Germinal center (tissue), 1 donor: ENCODE results near the gene TRIM41.
A peak's percentile ranks its signal among the peaks of the same experiment; 100 is the strongest.
"Not testable (repeated sequence)": the region's sequence is repeated elsewhere in the genome, so short reads cannot be mapped to it uniquely, and the experiment has no call there.

ENCODE experiments used
- DNase-seq: peaks from one replicate; pipeline ENCODE4 v3.0.0; 2012; ENCODE audit warnings: mixed read lengths, low spot score

The TRIM41 gene

DNA sequence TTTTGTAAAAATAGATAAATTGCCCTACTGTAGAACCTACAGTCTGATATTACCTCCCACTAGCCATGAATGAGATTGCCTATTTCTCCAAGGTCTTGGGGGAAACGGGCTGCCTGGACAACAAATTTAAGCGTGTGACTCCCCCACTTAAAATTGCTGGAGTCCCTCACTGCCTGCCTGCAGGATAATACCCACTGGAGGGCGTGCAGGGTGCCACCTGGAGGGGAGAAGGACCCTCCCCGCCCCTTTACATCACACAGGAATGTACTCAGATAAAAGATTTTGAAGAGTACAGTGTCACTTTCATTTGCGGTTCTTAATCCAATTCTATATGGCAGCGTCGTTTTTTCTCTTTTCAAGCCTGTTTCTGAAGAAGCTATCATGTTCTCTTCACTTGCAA is 11.9 kb upstream of the TRIM41 start:
- DNase-seq = no peak

DNA sequence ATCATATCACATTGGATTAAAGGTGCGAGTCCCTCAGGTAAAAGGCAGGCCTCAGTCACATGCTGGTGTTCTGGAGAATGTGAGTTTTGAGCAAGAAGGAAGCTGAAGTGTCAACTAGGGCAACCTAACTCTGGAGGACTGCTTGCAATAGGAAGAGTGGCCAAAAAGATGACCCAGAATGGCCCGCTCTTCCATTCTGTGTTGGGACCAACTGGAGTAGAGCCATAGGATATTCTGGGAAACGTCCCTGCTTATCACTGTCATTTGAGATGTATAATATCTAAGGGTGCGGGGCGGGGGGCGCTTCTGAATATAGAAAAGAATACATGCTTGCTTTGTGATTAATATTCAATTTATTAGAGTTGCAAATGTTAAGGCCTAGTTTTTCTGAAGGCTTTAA is 11.0 kb upstream of the TRIM41 start:
- no peak for DNase-seq

DNA sequence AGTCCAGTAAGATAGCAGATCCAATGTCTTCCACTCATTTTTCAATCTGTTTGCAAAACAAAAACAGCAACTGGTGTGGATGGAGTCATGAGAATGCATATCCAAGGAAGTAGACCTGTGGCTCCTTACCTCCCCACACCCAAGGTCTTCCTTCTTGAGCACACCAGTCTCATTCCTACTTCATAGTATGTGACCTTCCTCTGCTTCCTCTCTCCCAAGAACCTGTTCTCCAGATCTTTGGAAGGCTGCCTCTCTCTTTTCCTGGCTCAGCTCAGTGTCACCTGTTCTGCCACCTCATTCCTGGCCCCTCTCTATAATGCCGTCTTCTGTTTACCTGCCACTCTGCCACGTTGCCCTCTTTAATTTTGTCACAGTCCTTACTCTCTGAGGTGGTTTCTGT is 10.1 kb upstream of the TRIM41 start:
- DNase-seq = no peak

DNA sequence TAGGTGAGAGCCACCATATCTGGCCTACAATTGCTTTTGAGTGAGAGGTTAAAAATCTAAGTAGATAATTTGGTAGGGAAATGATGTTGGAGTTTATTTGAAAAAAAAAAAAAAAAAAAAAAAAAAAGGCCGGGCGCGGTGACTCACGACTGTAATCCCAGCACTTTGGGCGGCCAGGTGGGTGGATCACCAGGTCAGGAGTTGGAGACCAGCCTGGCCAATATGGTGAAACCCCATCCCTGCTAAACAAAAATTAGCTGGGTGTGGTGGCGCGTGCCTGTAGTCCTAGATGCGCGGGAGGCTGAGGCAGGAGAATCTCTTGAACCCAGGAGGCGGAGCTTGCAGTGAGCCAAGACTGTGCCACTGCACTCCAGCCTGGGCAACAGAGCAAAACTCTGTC is 8.8 kb upstream of the TRIM41 start:
- DNase-seq = not testable (repeated sequence)

DNA sequence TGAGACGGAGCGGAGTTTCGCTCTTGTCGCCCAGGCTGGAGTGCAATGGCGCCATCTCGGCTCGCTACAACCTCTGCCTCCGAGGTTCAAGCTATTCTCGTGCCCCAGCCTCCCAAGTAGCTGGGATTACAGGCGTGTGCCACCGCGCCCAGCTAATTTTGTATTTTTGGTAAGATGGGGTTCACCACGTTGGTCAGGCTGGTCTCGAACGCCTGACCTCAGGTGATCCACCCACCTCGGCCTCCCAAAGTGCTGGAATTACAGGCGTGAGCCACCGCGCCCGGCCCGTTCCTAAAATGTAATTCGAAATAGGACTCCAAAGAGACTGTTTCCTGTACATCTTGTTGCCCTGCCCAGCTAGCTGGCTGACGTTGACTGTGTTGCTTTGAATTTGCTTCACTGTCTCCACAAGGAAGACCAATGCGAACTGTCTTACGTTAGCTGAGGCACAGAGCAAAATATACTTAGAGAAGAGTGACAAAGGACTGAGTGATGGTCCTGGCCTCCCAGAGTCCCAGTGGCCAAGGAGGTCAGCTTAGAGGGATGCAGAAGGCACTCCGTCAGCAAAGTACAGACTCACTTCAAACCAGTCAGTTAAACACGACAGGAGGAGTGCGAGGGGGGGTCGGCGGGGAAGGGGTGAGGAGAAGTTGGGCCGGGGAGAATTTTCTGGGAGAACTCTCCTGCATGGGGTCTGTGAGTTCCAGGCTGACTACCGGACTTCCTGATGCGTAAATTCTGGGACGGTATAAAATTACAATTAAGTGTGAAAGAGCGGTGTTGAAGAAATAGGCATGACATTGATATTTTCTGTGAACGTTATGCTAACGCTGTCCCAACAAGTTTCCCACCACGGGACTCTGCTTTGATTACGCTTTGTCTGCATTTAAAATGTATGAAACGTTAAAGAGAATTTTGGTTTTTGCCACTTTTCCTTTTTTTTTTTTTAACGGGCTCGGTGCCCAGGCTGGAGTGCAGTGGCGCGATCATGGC is 6.8 kb upstream of the TRIM41 start:
- no peak for DNase-seq

DNA sequence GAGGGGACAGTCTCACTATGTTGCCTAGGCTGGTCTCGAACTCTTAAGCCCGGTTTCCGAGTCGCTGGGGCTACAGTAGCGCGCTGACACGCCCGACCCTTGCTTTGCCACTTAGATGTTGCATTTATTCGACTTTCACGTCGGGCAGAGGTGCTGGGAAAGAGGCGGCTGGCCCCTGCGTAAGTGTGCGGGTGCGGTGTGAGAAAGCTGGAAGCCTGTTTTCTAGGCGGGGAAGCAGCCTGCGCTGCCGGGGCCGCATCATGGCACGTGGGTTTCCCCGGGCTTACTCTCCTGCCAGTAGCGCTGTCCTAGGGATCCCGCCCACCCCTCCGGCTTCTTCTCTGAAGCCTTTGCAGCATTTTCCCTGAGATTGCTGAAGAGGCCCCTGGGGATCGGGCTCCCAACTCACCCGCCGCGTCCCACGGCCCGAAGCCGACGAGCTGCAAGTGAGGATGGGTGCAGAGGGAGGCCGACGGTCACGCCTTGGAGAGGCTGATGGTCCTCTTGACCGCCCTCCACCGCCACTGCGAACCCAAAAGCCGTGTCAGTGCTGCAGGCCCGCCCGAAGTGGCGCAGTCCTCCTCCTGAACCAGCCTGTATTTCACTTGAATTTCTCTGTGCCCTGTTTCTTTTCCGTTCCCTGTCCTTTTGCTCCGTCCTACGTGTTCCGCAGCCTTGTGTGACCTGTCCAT is 5.8 kb upstream of the TRIM41 start:
- peak; percentile 47 for DNase-seq

DNA sequence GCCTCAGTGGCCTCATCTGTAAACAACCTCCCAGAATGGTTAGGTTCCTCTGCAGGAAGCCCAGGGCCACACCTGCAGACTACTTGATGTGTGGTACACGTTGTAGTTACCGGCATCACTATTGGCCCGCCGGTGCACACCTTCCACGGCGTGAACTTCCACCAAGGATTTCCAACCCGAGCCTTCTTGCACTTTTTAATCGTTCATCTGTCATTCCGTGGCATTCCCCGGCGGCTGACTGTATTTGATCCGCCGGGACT is 5.3 kb upstream of the TRIM41 start:
- DNase-seq = no peak

DNA sequence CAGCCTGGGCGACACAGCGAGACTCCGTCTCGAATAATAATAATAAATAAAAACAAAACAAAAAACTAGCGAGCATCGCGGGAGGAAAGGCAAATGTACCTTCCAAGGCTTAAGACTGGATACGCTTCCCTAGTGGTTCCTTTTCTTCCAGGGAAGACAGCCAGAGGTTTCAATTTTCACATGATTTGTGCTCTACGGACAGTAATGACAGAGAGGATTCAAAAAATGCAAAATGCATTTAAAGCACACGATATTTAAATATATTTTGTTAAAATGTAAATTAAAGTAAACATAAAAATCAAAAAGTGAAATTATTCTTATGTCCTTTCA is 4.3 kb upstream of the TRIM41 start:
- DNase-seq = no peak

DNA sequence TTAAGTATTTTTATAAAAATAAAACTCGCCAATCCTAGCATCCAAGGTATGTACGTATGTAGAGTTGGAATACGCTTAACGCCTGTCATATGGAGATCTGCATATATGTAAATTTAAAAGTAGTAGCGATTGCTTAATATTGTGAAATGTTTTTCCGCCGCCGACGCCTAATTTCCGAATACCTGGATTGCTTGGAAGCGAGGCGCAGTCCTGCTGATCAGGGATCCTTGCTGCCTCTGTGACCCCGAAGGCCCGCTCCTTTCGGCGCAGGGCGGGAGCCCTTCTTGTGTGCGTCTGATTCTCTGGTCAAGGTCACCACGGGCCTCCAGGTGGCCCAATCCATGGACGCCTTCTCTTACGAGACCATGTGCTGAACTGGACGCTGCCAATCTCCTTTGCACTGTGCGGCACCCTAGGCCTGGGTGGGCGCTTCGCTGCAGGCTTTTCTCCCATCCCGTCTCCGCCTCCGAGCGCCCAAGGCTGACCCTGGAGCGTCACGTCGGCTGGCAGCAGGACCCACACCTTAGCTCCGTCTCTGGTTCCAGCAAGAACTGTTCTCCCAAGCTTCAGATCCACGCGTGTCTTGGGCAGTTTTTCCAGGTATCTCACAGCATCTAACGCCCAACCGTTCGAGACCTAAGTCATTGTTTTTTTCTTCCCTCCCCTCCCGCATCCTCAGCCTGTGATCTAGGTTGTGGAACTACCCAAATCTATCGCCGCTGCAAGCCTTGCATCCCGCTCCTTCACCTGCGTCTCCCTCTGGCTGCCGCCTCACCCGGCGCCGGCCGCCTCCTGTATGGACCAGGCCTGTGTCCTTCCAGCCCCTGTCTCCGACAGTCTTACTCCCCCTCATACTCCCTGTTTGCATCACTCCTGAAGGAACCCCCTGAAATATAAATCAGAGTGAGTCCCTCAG is 3.6 kb upstream of the TRIM41 start:
- DNase-seq = no peak

DNA sequence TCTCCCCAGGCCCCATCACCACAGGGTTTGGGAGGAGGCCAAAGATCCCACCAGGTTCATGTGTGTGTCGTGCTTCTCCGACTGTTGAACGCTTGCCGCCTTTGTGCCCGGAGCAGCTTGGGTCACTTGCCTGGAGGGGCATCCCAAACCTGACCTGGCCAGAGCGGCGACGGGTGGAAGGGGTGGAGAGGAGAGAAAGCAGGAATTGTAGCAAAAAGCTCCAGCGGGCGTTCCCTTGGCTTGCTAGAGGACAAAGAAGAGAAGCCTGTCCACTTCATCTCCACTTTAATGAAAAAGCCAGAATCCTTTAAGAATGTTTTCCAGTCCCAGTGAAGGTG is 2.9 kb upstream of the TRIM41 start:
- DNase-seq = no peak

DNA sequence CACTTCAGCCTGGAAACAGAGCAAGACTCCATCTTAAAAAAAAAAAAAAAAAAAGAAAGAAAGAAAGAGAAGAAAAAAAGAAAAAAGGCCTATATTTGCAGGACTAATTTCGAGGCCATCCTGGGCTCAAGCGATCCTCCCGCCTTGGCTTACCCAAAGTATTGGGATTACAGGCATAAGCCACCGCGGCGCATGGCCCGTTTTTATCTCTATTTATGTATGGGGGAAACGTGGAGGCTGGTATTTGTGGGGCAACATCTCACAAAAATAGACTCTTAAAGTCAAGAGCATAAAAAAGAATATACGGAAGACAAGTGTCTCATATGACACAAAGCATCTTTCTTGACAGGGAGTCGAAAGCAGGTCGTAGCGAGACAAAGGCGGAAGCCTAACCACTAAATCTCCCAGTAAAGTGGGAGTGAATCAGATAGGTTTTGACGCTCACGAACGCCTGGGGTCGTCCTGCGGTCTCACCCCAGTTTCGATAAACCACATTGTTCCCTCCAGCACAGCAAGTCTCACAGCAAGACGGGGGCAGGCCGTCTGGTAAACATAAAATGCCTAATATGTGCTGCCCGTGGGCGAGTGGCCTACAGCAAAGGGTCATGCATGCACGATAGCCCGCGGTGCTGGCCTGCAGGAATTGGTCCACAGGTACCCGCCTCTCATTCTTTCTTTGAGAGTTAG is 1.8 kb upstream of the TRIM41 start:
- no peak for DNase-seq

DNA sequence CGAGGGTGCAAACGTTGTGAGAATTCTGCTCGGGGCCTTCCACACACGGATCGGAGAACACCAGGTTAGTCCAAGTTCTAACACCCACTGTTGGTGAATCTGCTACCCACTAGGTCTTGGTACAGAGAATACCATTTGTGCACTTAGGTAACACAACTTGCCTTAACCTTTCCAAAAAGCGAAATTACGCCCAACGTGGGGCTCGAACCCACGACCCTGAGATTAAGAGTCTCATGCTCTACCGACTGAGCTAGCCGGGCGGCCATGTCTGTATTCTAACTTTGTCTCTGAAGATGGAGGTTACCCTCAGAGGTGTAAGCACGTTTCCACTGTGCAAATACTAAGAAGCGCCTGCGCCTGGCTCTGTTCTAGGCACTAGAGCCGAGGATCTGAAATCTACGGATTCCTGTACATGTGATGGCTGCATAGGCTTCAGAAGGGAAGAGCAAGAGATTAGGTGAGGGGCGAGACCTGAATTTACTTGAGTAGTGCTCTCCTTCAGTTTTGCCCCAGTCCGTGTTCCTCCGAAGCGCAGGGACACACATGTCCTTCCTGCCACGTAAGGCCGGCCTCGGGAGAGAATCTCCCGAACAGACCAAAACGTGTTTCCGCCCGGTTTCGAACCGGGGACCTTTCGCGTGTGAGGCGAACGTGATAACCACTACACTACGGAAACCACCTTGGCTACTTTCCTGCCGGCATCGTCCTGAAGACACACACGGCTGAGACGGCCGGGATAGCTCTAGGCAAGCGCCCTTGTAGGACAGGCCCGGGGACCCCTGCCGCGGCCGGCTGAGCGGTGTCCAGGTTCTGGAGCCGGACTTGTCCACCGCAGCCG is 1.1 kb upstream of the TRIM41 start:
- DNase-seq = peak; percentile 62

DNA sequence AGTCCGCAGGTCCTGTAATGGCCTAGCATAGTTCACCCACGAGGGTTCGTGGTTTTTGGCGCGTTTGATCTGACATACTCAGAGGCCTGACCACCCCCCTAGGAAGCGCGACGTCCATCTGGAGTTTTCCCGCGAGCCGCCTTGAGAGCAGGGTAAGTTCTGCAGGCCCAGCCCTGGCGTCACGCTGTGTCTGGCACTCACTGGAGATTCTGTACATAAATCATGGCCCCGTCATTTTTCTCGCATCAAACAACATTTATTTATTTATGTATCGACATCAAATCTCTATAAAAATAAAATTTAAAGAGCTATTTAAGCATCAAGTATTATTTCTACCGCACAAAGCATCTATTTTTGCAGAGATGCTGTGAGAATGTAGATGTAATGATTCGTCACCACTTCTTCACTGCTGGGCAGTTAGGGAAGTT is 437 bp upstream of the TRIM41 start:
- DNase-seq = no peak

DNA sequence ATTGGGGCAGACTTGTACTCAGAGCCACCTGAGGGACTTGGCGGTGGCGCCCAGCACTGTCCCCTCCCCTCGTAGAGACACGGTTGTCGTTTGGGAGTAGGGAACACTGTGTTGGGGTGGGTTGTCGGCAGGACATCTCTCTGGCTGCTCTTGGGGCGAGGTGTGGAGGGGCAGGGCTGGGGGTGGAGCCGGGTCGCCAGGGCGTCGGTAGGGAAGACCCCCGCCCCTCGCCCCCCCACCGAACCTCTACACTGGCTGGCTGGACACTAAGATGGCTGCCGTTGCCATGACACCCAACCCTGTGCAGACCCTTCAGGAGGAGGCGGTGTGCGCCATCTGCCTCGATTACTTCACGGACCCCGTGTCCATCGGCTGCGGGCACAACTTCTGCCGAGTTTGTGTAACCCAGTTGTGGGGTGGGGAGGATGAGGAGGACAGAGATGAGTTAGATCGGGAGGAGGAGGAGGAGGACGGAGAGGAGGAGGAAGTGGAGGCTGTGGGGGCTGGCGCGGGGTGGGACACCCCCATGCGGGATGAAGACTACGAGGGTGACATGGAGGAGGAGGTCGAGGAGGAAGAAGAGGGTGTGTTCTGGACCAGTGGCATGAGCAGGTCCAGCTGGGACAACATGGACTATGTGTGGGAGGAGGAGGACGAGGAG is 778 bp downstream of the TRIM41 start:
- no peak for DNase-seq

DNA sequence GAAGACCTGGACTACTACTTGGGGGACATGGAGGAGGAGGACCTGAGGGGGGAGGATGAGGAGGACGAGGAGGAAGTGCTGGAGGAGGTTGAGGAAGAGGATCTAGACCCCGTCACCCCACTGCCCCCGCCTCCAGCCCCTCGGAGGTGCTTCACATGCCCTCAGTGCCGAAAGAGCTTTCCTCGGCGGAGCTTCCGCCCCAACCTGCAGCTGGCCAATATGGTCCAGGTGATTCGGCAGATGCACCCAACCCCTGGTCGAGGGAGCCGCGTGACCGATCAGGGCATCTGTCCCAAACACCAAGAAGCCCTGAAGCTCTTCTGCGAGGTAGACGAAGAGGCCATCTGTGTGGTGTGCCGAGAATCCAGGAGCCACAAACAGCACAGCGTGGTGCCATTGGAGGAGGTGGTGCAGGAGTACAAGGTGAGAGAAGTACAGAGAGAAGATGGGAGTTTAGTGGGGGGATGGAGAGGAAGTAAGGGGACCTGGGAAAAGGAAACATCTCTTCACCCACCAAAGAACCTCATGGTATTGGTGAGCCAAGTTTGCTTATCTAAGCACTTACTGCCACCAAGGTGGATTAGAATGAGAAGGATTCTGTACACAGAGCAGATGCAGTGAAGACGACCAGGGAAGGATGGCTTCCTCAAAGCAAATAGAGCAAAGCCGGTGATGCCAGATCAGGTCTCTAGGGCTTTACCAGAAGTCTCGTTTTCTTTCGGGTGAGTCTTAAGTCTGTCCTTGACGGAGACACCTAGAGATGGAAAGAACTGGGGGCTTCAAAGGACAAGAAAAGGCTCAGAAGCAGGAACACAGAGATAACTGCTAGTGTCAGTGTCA is 1.5 kb downstream of the TRIM41 start:
- DNase-seq = no peak

DNA sequence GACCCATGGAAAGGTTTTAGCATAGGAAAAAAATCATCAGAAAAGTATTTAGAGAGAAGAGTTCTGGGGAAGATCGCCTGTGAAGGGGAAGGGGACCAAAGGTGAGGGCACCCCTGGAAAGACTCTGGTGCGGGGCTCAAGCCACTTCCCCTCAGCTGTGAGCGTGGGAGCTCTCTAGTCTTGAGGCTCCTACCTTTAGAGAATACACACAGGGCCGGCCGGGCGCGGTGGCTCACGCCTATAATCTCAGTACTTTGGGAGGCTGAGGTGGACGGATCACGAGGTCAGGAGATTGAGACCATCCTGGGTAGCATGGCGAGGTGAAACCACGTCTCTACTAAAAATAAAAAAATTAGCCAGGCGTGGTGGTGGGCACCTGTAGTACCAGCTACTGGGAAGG is 6.9 kb downstream of the TRIM41 start:
- DNase-seq = no peak

DNA sequence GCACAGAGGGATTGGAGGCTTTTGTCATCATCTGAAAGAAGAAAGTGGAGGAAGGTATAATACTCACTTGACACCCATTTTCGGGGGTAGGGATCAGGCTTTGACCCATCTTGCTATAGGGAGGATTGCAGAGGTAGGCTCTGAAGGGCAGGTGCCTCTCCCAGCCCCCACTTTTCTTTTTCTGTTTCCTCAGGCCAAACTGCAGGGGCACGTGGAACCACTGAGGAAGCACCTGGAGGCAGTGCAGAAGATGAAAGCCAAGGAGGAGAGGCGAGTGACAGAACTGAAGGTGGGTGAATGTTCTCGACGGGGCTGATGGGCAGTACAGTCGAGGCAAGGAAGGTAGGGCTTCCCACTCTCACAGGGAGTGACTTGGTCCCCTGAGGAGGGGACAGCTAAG is 7.5 kb downstream of the TRIM41 start:
- no peak for DNase-seq

DNA sequence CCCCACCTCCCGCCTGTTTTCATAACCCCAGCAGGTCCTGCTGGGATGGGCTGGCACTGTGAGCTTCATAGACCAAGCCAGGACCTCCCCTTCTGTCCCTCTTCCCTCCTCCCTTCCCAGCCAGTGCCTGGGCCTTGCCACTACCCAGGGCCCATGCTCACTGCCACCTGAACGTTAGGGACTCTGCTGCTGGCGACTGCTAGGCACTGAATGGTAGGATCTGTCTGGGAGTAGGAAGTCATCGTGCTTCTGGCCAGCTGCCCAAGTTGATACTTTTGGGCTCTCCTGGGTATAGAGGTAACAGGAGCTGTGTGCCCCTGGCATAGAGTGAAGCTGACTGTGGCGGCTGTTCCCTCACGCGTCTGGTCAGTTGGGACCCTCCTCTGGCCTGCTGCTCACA is 8.4 kb downstream of the TRIM41 start:
- DNase-seq = no peak

DNA sequence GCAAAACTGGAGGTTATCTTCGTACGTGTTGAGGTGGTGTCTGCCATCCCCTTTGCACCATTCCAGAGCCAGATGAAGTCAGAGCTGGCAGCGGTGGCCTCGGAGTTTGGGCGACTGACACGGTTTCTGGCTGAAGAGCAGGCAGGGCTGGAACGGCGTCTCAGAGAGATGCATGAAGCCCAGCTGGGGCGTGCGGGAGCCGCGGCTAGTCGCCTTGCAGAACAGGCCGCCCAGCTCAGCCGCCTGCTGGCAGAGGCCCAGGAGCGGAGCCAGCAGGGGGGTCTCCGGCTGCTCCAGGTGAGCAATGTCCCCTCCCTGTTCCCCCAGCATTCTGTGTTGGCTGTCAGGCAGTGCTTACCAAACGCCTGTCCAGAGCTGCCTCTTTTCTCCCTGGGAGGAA is 9.5 kb downstream of the TRIM41 start:
- DNase-seq = no peak
